HCT116 (cell line): Measurements from ENCODE around the gene NOTO. TPM values are rescaled to one million over a fixed set of nuclear protein-coding genes. Genes with fewer than 3 reads are reported as not detected.

Experiments
- ATAC-seq: fragments of 200-7000 bp; cut with Tn5 transposase; 2 replicates; pipeline ENCODE4 v1.9.1; 2020; ENCODE audit warnings: mild to moderate bottlenecking, moderate library complexity
- BruUV-seq: library from RNA; stranded (reverse); fragments of 400-500 nt; replicated peaks from 2 replicates; lab custom pipeline; 2021; lab: Mats Ljungman, UMichigan
- CTCF ChIA-PET: fragments of 300-600 bp; sonication (Branson Sonifier 250); formaldehyde crosslinking; loops from one replicate; lab custom pipeline; 2021; ENCODE audit warnings: antibody characterized with exemption; lab: Charles Lee
- POLR2A ChIA-PET: fragments of 300-600, 350-600 bp; sonication (Branson Sonifier 250); formaldehyde crosslinking; loops from one replicate; lab custom pipeline; 2021; ENCODE audit warnings: antibody characterized with exemption; lab: Charles Lee
- RAD21 ChIA-PET, 2 experiments: fragments of 300-600 bp; sonication (Branson Sonifier 250); formaldehyde crosslinking; loops; one replicate each; lab custom pipeline; 2023; ENCODE audit warnings: low total read pairs in 2 of 2; ENCODE audit not compliant: uncharacterized antibody in 2 of 2, unreplicated experiment in 2 of 2, low non-redundant PET in 1 of 2; lab: Charles Lee
- DNase-seq: peaks from one replicate; pipeline ENCODE4 v3.0.0-alpha.2; 2010; ENCODE audit warnings: low read depth, low spot score
- H2AFZ ChIP-seq: fragments of 200-600 bp; shearing (Covaris generic), sonication (generic); 2 replicates; pipeline ENCODE4 v1.6.1; 2017; ENCODE audit warnings: low read depth, mixed run types, mixed read lengths, antibody characterized with exemption, low read length; ENCODE audit not compliant: poor library complexity, severe bottlenecking
- H3K27ac ChIP-seq: 2 replicates; pipeline ENCODE4 v1.5.1; 2012; ENCODE audit warnings: low read depth, low read length
- H3K27me3 ChIP-seq: fragments of 200-600 bp; sonication (generic); 2 replicates; pipeline ENCODE4 v1.6.1; 2016; ENCODE audit warnings: mixed run types, low read length, mixed read lengths; ENCODE audit not compliant: insufficient read depth
- H3K36me3 ChIP-seq, 2 experiments: fragments of 200-500 bp in 1 of 2; fragments of 200-600 bp in 1 of 2; sonication (Bioruptor generic) in 1 of 2; sonication (generic) in 1 of 2; 2 replicates each; pipeline versions ENCODE4 v1.5.1 to v1.6.1; 2014 to 2016; ENCODE audit warnings: low read length in 2 of 2, inconsistent platforms in 1 of 2, mixed read lengths in 1 of 2, mixed run types in 1 of 2; ENCODE audit not compliant: insufficient read depth in 2 of 2, control insufficient read depth in 1 of 2
- H3K4me1 ChIP-seq, 2 experiments: fragments of 200-600 bp in 1 of 2; sonication (generic) in 1 of 2; 2 replicates each; pipeline versions ENCODE4 v1.5.1 to v1.6.1; 2012 to 2017; ENCODE audit warnings: low read length in 2 of 2, inconsistent platforms in 1 of 2, mild to moderate bottlenecking in 1 of 2, mixed read lengths in 1 of 2, mixed run types in 1 of 2, moderate library complexity in 1 of 2; ENCODE audit not compliant: insufficient read depth in 2 of 2, control insufficient read depth in 1 of 2
- H3K4me2 ChIP-seq: fragments of 200-600 bp; sonication (generic); 2 replicates; pipeline ENCODE4 v1.6.1; 2017; ENCODE audit warnings: mixed run types, low read length, mixed read lengths
- H3K4me3 ChIP-seq, 2 experiments: fragments of 200-600 bp in 1 of 2; sonication (generic) in 1 of 2; replicated peaks in 1 of 2; 2 replicates each; pipeline ENCODE4 v1.5.1; 2011 to 2016; ENCODE audit warnings: low read length in 2 of 2, control low read depth in 1 of 2, low read depth in 1 of 2, mild to moderate bottlenecking in 1 of 2, mixed read lengths in 1 of 2, mixed run types in 1 of 2
- H3K79me2 ChIP-seq: fragments of 200-600 bp; sonication (generic); 2 replicates; pipeline ENCODE4 v1.6.1; 2017; ENCODE audit warnings: mild to moderate bottlenecking, mixed run types, low read length, moderate library complexity, mixed read lengths; ENCODE audit not compliant: insufficient read depth
- H3K9ac ChIP-seq: fragments of 200-600 bp; sonication (generic); 2 replicates; pipeline ENCODE4 v1.6.1; 2016; ENCODE audit warnings: low read length, mixed read lengths
- H3K9me2 ChIP-seq: fragments of 200-600 bp; sonication (generic), shearing (Covaris generic); 2 replicates; pipeline ENCODE4 v1.6.1; 2017; ENCODE audit warnings: mixed run types, mild to moderate bottlenecking, moderate library complexity; ENCODE audit not compliant: insufficient read depth
- H3K9me3 ChIP-seq, 2 experiments: fragments of 200-500 bp in 1 of 2; fragments of 200-600 bp in 1 of 2; sonication (Bioruptor generic) in 1 of 2; sonication (generic) in 1 of 2; 2 replicates each; pipeline ENCODE4 v1.6.1; 2014 to 2017; ENCODE audit warnings: low read length in 2 of 2, mixed read lengths in 2 of 2, inconsistent platforms in 1 of 2, low read depth in 1 of 2, mild to moderate bottlenecking in 1 of 2, mixed run types in 1 of 2, moderate library complexity in 1 of 2; ENCODE audit not compliant: control insufficient read depth in 1 of 2, insufficient read depth in 1 of 2
- H4K20me1 ChIP-seq: fragments of 200-600 bp; sonication (generic), shearing (Covaris generic); 2 replicates; pipeline ENCODE4 v1.6.1; 2017; ENCODE audit warnings: mixed run types, mild to moderate bottlenecking, moderate library complexity; ENCODE audit not compliant: insufficient read depth
- ATF3 ChIP-seq: IDR thresholded peaks from 2 replicates; pipeline ENCODE4 v1.6.1; 2012
- CBX3 ChIP-seq: IDR thresholded peaks from 2 replicates; pipeline ENCODE4 v1.6.1; 2012; ENCODE audit warnings: low read depth
- CTCF ChIP-seq, 3 experiments: fragments of 200-600 bp in 1 of 3; sonication (generic) in 1 of 3; IDR thresholded peaks in 2 of 3; conservative IDR thresholded peaks in 1 of 3; 2 replicates each; pipeline ENCODE4 v1.5.1; 2012 to 2017; ENCODE audit warnings: low read depth in 2 of 3, low read length in 2 of 3, antibody characterized with exemption in 1 of 3, borderline replicate concordance in 1 of 3, control low read depth in 1 of 3, mild to moderate bottlenecking in 1 of 3, mixed read lengths in 1 of 3, mixed run types in 1 of 3, moderate library complexity in 1 of 3; ENCODE audit not compliant: insufficient read depth in 1 of 3
- EGR1 ChIP-seq: IDR thresholded peaks from 2 replicates; pipeline ENCODE4 v1.6.1; 2012; ENCODE audit warnings: low read depth
- ELF1 ChIP-seq: IDR thresholded peaks from 2 replicates; pipeline ENCODE4 v1.6.1; 2012; ENCODE audit warnings: low read depth, borderline replicate concordance
- EZH2 ChIP-seq: fragments of 200-600 bp; sonication (generic); IDR thresholded peaks from 2 replicates; pipeline ENCODE4 v1.6.1; 2017; ENCODE audit warnings: antibody characterized with exemption, mixed run types
- EZH2phosphoT487 ChIP-seq: fragments of 200-600 bp; IDR thresholded peaks from 2 replicates; pipeline ENCODE4 v1.6.1; 2018; ENCODE audit warnings: antibody characterized with exemption, borderline replicate concordance
- FOSL1 ChIP-seq: IDR thresholded peaks from 2 replicates; pipeline ENCODE4 v1.6.1; 2012; ENCODE audit warnings: low read depth
- JUND ChIP-seq: IDR thresholded peaks from 2 replicates; pipeline ENCODE4 v1.6.1; 2012
- POLR2AphosphoS5 ChIP-seq: IDR thresholded peaks from 2 replicates; pipeline ENCODE4 v1.6.1; 2011; ENCODE audit warnings: mild to moderate bottlenecking, low read depth, low read length, moderate library complexity
- REST ChIP-seq: IDR thresholded peaks from 2 replicates; pipeline ENCODE4 v1.6.1; 2012; ENCODE audit warnings: low read depth
- SIN3A ChIP-seq: IDR thresholded peaks from 2 replicates; pipeline ENCODE4 v1.6.1; 2012; ENCODE audit warnings: low read depth
- SRF ChIP-seq: IDR thresholded peaks from 2 replicates; pipeline ENCODE4 v1.6.1; 2012; ENCODE audit warnings: low read depth
- TCF7L2 ChIP-seq: IDR thresholded peaks from 2 replicates; pipeline ENCODE4 v1.7.0; 2011; ENCODE audit warnings: borderline replicate concordance, inconsistent platforms; ENCODE audit not compliant: insufficient read depth, insufficient read length; ENCODE audit errors: extremely low read depth
- YY1 ChIP-seq: IDR thresholded peaks from 2 replicates; pipeline ENCODE4 v1.6.1; 2011; ENCODE audit warnings: low read length, low read depth, moderate library complexity, mild to moderate bottlenecking; ENCODE audit not compliant: insufficient replicate concordance; ENCODE audit errors: extremely low read depth
- ZFX ChIP-seq: fragments of 450-650 bp; IDR thresholded peaks from 2 replicates; pipeline ENCODE4 v1.6.1; 2017
- ZNF274 ChIP-seq: fragments of 200-500 bp; sonication (Bioruptor generic); IDR thresholded peaks from 2 replicates; pipeline ENCODE4 v1.6.1; 2014; ENCODE audit warnings: mild to moderate bottlenecking, low read depth, low read length, inconsistent platforms
- intact Hi-C: fragments of 100-400 bp; cut with micrococcal nuclease; formaldehyde crosslinking; loops from 2 replicates; pipeline ENCODE4 v1.10.0; 2022
- total RNA-seq: library from RNA; stranded (reverse); gene quantifications from one replicate; pipeline ENCODE4 v1.2.1, GENCODE V29; 2021; ENCODE audit not compliant: unreplicated experiment

The NOTO gene
- total RNA-seq, 1 experiment from 2014 or later: not detected

GRCh38 chr2:73243884-73244570 lies 41.7 kb downstream of the NOTO start (continued):
- TF ChIP-seq REST (no peak), ZFX (no peak)

- RAD21 ChIA-PET: no interaction called here
- BruUV-seq: no TSS peak
- no peak overlapping the region for H3K27ac ChIP-seq
- POLR2A ChIA-PET: interaction anchor here (0.9 to 1.8 kb wide), 3 partner anchors 9 to 13 kb away, joined by 3 to 6 read pairs (median 3); partner anchors contain the start of gene CCT7
- no peak overlapping the region for H3K4me3 ChIP-seq
- no peak for DNase-seq
- H3K36me3 ChIP-seq: peaks cover 83% of the 10 kb centered on the region in 2 experiments
- H3K4me2 ChIP-seq: no peak overlapping the region
- no peak overlapping the region for H2AFZ ChIP-seq
- H3K9me3 ChIP-seq: no peaks in the 10 kb centered on the region
- no peak for ATAC-seq
- H3K27me3 ChIP-seq: no peaks in the 10 kb centered on the region
- H3K79me2 ChIP-seq: peaks cover 96% of the 10 kb centered on the region
- H4K20me1 ChIP-seq: peaks cover 35% of the 10 kb centered on the region; the same call in 1 of the 2 replicates
- TF ChIP-seq ZFX: no peak
- TF ChIP-seq CBX3: no peak
- no peak for TF ChIP-seq SIN3A
- no peak for TF ChIP-seq EZH2phosphoT487
- TF ChIP-seq POLR2AphosphoS5: no peak
- TF ChIP-seq ELF1: no peak
- TF ChIP-seq YY1: no peak
- no peak for TF ChIP-seq ZNF274
- TF ChIP-seq JUND: no peak
- TF ChIP-seq TCF7L2: no peak
- TF ChIP-seq SRF: no peak
- no peak for TF ChIP-seq ATF3
- TF ChIP-seq FOSL1: no peak
- TF ChIP-seq CTCF (IDR thresholded peaks at IDR 0.05 in 2 of 3, conservative IDR thresholded peaks at IDR 0.05 in 1 of 3; ENCODE audit: borderline replicate concordance in 1 of 3, insufficient read depth in 1 of 3, low read depth in 2 of 3, low read length in 2 of 3): no peak
- no peak for TF ChIP-seq EZH2
- no peak for TF ChIP-seq EGR1
- no peaks in the 10 kb centered on the region for H3K9me2 ChIP-seq
- H3K9ac ChIP-seq: no peak overlapping the region
- intact Hi-C loops: no loop called here
- CTCF ChIA-PET: interaction anchor here (0.6 to 1.6 kb wide), 2 partner anchors 32 to 62 kb away, joined by 3 to 5 read pairs; no protein-coding TSS in a partner anchor
- no peaks in the 10 kb centered on the region for H3K4me1 ChIP-seq
Observed at GRCh38 chr2:73244580-73244979, 42.2 kb downstream of the NOTO start.
